Ishikawa (cell line): ENCODE data around the gene PLXNA2.

Experiments used
- CEBPB ChIP-seq: IDR thresholded peaks from 2 replicates; pipeline ENCODE4 v1.6.1; 2012
- CREB1 ChIP-seq: IDR thresholded peaks from 2 replicates; pipeline ENCODE4 v1.6.1; 2012; ENCODE audit warnings: low read depth
- EGR1 ChIP-seq: IDR thresholded peaks from 2 replicates; pipeline ENCODE4 v1.6.1; 2012
- EP300 ChIP-seq: IDR thresholded peaks from 2 replicates; pipeline ENCODE4 v1.6.1; 2012; ENCODE audit warnings: borderline replicate concordance
- FOXM1 ChIP-seq: IDR thresholded peaks from 2 replicates; pipeline ENCODE4 v1.6.1; 2012; ENCODE audit warnings: low read depth, borderline replicate concordance
- MAX ChIP-seq: IDR thresholded peaks from 2 replicates; pipeline ENCODE4 v1.6.1; 2012
- NFIC ChIP-seq: IDR thresholded peaks from 2 replicates; pipeline ENCODE4 v1.6.1; 2012
- RAD21 ChIP-seq: IDR thresholded peaks from 2 replicates; pipeline ENCODE4 v1.6.1; 2012; ENCODE audit warnings: low read depth
- TAF1 ChIP-seq: IDR thresholded peaks from 2 replicates; pipeline ENCODE4 v1.6.1; 2012; ENCODE audit warnings: low read depth, mild to moderate bottlenecking
- TCF12 ChIP-seq: IDR thresholded peaks from 2 replicates; pipeline ENCODE4 v1.6.1; 2012; ENCODE audit warnings: low read depth
- TEAD4 ChIP-seq: IDR thresholded peaks from 2 replicates; pipeline ENCODE4 v1.6.1; 2012
- USF1 ChIP-seq: IDR thresholded peaks from 2 replicates; pipeline ENCODE4 v1.6.1; 2012
- YY1 ChIP-seq: IDR thresholded peaks from 2 replicates; pipeline ENCODE4 v1.6.1; 2012; ENCODE audit warnings: low read depth
- ZBTB7A ChIP-seq: IDR thresholded peaks from 2 replicates; pipeline ENCODE4 v1.6.1; 2012; ENCODE audit warnings: low read depth
- TF ChIP-seq, protein P1 (sequence below): IDR thresholded peaks from 2 replicates; pipeline ENCODE4 v1.6.1; 2012; ENCODE audit warnings: low read depth, mild to moderate bottlenecking

The PLXNA2 gene

DNA sequence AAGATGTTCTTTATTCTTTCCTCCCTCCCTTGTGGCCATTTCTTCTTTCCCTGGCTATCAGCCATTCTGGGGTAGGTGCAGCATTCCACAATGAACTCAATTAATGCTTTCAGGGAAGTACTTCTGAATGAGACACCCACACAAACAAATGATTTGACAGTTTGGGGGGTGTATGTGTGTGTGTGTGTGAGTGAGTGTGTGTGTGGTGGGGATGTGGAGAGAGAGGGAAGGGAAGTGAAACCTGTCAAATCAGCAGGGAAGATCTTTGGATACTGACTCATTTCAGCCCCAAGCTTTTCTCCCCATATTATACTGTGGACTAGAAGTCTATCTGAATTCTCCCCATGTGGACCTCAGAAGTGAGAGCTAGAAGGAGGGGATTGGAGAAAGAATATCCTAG, 178.3 kb downstream of the PLXNA2 start:
- TF ChIP-seq CEBPB (no peak), TEAD4 (no peak), EP300 (no peak), FOXM1 (no peak), TAF1 (no peak), CREB1 (no peak), EGR1 (no peak), USF1 (no peak)

DNA sequence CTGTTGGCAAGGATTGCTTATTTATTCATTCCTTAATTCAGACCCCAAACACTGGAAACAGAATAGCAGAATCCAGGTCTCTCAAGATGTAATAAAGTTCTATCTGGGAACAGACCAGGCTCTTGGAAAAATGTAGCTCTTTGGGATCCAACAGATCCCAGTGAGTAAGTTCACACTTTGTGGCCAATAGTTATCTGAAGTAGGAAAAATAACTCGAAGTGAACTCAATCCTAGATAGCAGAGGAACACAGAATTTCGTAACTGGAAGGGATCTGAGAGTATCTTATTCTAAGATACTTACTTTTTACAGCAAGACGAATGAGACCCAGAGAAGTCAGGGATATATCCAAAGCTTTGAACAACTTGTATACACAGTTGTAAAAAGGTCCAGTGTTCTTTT, 182.6 kb downstream of the PLXNA2 start:
- TF ChIP-seq RAD21 (no peak), ZBTB7A (no peak), TEAD4 (no peak), YY1 (no peak), MAX (no peak), FOXM1 (no peak), USF1 (no peak), CREB1 (no peak), TAF1 (no peak), NFIC (no peak), TCF12 (no peak), CEBPB (no peak), EGR1 (no peak), EP300 (no peak)
- TF ChIP-seq, protein P1, sequence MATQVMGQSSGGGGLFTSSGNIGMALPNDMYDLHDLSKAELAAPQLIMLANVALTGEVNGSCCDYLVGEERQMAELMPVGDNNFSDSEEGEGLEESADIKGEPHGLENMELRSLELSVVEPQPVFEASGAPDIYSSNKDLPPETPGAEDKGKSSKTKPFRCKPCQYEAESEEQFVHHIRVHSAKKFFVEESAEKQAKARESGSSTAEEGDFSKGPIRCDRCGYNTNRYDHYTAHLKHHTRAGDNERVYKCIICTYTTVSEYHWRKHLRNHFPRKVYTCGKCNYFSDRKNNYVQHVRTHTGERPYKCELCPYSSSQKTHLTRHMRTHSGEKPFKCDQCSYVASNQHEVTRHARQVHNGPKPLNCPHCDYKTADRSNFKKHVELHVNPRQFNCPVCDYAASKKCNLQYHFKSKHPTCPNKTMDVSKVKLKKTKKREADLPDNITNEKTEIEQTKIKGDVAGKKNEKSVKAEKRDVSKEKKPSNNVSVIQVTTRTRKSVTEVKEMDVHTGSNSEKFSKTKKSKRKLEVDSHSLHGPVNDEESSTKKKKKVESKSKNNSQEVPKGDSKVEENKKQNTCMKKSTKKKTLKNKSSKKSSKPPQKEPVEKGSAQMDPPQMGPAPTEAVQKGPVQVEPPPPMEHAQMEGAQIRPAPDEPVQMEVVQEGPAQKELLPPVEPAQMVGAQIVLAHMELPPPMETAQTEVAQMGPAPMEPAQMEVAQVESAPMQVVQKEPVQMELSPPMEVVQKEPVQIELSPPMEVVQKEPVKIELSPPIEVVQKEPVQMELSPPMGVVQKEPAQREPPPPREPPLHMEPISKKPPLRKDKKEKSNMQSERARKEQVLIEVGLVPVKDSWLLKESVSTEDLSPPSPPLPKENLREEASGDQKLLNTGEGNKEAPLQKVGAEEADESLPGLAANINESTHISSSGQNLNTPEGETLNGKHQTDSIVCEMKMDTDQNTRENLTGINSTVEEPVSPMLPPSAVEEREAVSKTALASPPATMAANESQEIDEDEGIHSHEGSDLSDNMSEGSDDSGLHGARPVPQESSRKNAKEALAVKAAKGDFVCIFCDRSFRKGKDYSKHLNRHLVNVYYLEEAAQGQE, result no peak

DNA sequence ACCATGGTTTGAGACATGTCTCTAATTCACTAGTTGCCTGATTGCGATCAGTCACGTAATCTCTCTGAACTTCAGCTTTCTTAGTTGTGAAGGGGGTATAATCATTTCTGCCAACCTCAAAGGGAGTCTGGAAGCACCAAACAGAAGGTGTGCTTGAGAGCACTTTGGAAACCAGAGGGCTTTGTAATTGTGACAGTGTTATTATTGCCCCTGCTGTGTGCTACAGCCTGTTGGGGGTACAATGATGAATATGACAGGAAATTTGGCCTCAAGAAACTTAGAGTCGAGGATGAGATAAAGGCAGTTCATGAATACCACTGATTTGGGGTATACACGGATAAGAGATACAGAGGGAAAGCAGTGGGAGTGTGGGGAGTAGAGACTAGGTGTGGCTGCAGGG, 183.1 kb downstream of the PLXNA2 start:
- TF ChIP-seq RAD21 (no peak), TEAD4 (no peak), EGR1 (no peak), ZBTB7A (no peak), YY1 (no peak), EP300 (no peak), CREB1 (no peak), CEBPB (no peak), MAX (no peak), NFIC (no peak), FOXM1 (no peak)
- TF ChIP-seq, protein P1, result no peak

DNA sequence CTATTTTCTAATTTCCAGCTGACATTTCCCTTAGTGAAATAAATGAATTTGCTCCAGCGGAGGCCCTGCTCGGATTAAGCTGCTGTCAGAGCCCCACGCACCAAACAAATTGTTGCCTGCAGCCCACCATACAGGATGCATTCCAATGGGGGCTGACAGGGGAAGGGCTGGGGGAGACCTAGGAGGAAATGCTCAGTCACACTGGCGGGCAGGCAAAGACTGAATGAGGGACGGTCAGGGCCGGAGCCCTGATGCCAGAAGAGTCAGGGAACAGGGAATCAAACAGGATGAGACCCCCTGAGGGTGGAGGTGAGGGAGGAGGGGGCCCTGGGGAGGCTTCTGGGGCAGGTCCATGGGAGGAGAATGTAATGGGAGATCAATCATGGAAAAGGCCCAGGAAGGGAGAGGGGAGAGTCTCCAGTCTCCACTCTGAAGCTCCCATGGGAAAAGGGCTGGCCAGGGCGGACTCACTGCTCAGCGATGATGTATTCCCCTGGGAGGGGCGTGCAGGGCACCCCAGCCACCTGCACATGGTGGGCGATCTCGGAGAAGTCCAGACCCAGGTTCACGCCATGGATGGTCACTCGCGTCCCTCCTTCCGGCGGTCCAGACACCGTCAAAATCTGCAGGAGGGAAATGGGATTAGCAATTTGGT, 183.8 kb downstream of the PLXNA2 start:
- no peak for TF ChIP-seq YY1

DNA sequence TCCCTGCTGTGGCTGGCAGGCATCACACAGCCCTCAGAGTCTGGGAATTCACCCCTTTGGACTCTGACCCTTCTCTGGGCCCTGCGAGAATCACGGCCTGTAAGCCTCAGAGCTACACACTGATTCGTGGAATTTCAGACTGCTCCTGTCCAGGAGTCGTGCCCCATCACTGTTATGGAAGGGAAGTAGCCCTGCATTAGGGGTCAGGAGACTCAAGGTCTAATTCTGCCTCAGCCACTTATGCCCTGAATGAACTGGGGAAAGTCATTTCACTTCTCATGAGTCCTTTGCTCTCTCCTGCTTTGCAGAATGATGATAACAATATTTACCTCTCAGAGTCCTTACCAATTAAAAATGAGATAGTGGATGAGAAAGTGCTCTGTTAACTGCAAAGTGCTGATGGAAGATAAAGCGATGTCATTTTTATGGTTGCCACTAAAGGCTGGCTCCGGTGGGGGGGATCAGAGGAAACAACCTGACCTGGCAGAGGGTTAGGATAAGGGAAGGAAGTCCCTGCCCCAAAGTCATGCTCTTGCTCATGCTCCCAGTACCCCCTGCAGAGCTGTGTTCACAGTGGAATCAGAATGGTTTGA, 184.7 kb downstream of the PLXNA2 start:
- TF ChIP-seq, protein P1, result no peak
- no peak for TF ChIP-seq RAD21
- no peak for TF ChIP-seq CREB1
- no peak for TF ChIP-seq YY1
- TF ChIP-seq NFIC, result no peak
- no peak for TF ChIP-seq TEAD4
- TF ChIP-seq TCF12, result no peak
- no peak for TF ChIP-seq FOXM1
- no peak for TF ChIP-seq ZBTB7A
- TF ChIP-seq MAX, result no peak
- TF ChIP-seq EP300, result no peak
- TF ChIP-seq EGR1, result no peak
- TF ChIP-seq CEBPB, result no peak
- TF ChIP-seq TAF1, result no peak
- TF ChIP-seq USF1, result no peak
